OCI-LY3 (cell line): Measurements from ENCODE around the gene RILPL2.

Source experiments
- H2AFZ ChIP-seq: fragments of 200-600, 300-600 bp; shearing (Covaris generic); 2 replicates; pipeline ENCODE4 v1.6.0; 2014; ENCODE audit warnings: antibody characterized with exemption, low read depth, low read length
- H3K27ac ChIP-seq: fragments of 200-600, 300-600 bp; sonication (generic); 2 replicates; pipeline ENCODE4 v1.5.1; 2014; ENCODE audit warnings: mild to moderate bottlenecking, low read length, moderate library complexity, mixed read lengths
- H3K27me3 ChIP-seq: fragments of 200-600, 300-600 bp; sonication (generic); 2 replicates; pipeline ENCODE4 v1.6.1; 2014; ENCODE audit warnings: low read depth, low read length, mixed read lengths
- H3K36me3 ChIP-seq: fragments of 200-600, 300-600 bp; sonication (generic); replicated peaks from 2 replicates; pipeline ENCODE3; 2014; ENCODE audit warnings: low read depth, low read length, mixed read lengths
- H3K4me1 ChIP-seq: fragments of 300-600, 200-600 bp; sonication (generic); 2 replicates; pipeline ENCODE4 v1.6.1; 2014; ENCODE audit warnings: low read length, mixed read lengths
- H3K4me2 ChIP-seq: fragments of 200-600, 300-600 bp; sonication (generic); 2 replicates; pipeline ENCODE4 v1.6.1; 2014; ENCODE audit warnings: low read length, mixed read lengths
- H3K4me3 ChIP-seq: fragments of 300-600, 200-600 bp; sonication (generic); 2 replicates; pipeline ENCODE4 v1.5.1; 2014; ENCODE audit warnings: antibody characterized with exemption, mild to moderate bottlenecking, low read length, moderate library complexity
- H3K79me2 ChIP-seq: fragments of 300-600, 200-600 bp; shearing (Covaris generic); 2 replicates; pipeline ENCODE4 v1.6.1; 2014; ENCODE audit warnings: mild to moderate bottlenecking, low read length, mixed read lengths
- H3K9ac ChIP-seq: fragments of 300-600, 200-600 bp; shearing (Covaris generic); 2 replicates; pipeline ENCODE4 v1.6.0; 2014; ENCODE audit warnings: mild to moderate bottlenecking, low read length, moderate library complexity
- H3K9me3 ChIP-seq: fragments of 200-600, 300-600 bp; shearing (Covaris generic); 2 replicates; pipeline ENCODE4 v1.6.1; 2014; ENCODE audit warnings: low read length, mixed read lengths; ENCODE audit not compliant: insufficient read depth
- H4K20me1 ChIP-seq: fragments of 200-600, 300-600 bp; sonication (generic); 2 replicates; pipeline ENCODE4 v1.6.1; 2016; ENCODE audit warnings: low read length, mixed read lengths; ENCODE audit not compliant: insufficient read depth
- EZH2phosphoT487 ChIP-seq: fragments of 200-600 bp; shearing (Covaris generic); IDR thresholded peaks from 2 replicates; pipeline ENCODE4 v1.6.1; 2018; ENCODE audit warnings: antibody characterized with exemption, mixed run types, low read depth
- TF ChIP-seq, protein P1 (sequence below): fragments of 200-600, 300-600 bp; sonication (generic); IDR thresholded peaks from 2 replicates; pipeline ENCODE4 v1.5.1; 2014; ENCODE audit warnings: antibody characterized with exemption, low read length, low read depth

Gene RILPL2

DNA sequence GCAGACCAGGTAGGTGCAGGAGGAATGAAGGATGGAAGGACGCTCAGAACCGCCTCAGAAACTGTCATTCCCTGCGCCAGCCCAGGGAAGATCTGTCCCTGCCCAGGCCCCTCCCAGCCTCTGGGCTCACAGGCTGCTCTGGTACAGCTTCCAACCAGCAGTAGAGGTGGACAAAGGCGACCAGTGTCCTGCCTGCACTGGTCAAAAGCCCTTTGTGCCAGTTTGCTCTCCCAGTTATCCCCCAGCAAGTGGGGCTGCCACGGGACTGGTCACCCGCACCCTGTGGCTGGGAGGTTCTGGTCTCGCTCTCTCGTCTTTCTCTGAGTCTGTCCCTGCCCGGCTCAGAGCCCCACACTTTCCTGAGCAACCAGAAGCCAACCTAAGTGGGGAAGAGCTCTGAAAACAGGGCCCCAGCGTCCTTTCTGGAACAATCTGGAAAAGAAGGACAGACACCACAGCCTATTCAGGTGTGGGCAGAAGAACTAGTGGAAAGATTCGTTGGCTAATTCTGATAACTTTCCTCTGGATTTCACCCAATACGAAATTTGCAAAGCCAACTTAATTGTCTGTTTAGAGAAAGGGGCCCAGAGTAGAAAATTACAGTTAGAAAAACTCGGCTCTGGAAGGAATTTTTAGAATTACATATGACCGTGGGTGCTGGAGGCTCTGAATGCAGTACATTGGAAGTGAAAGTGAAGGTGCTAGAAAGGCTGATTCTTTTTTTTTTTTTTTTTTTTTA, 43.1 kb upstream of the RILPL2 start:
- no peaks in the 10 kb centered on the region for H4K20me1 ChIP-seq
- H3K9ac ChIP-seq: no peak overlapping the region
- no peaks in the 10 kb centered on the region for H3K9me3 ChIP-seq
- no peak overlapping the region for H3K27ac ChIP-seq
- no peaks in the 10 kb centered on the region for H3K79me2 ChIP-seq
- TF ChIP-seq, protein P1, sequence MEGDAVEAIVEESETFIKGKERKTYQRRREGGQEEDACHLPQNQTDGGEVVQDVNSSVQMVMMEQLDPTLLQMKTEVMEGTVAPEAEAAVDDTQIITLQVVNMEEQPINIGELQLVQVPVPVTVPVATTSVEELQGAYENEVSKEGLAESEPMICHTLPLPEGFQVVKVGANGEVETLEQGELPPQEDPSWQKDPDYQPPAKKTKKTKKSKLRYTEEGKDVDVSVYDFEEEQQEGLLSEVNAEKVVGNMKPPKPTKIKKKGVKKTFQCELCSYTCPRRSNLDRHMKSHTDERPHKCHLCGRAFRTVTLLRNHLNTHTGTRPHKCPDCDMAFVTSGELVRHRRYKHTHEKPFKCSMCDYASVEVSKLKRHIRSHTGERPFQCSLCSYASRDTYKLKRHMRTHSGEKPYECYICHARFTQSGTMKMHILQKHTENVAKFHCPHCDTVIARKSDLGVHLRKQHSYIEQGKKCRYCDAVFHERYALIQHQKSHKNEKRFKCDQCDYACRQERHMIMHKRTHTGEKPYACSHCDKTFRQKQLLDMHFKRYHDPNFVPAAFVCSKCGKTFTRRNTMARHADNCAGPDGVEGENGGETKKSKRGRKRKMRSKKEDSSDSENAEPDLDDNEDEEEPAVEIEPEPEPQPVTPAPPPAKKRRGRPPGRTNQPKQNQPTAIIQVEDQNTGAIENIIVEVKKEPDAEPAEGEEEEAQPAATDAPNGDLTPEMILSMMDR: no peak
- TF ChIP-seq EZH2phosphoT487: no peak
- H3K27me3 ChIP-seq: no peaks in the 10 kb centered on the region
- no peak overlapping the region for H3K4me2 ChIP-seq
- no peaks in the 10 kb centered on the region for H3K36me3 ChIP-seq
- H2AFZ ChIP-seq: no peak overlapping the region
- H3K4me1 ChIP-seq: peaks cover 25% of the 10 kb centered on the region
- no peak overlapping the region for H3K4me3 ChIP-seq

DNA sequence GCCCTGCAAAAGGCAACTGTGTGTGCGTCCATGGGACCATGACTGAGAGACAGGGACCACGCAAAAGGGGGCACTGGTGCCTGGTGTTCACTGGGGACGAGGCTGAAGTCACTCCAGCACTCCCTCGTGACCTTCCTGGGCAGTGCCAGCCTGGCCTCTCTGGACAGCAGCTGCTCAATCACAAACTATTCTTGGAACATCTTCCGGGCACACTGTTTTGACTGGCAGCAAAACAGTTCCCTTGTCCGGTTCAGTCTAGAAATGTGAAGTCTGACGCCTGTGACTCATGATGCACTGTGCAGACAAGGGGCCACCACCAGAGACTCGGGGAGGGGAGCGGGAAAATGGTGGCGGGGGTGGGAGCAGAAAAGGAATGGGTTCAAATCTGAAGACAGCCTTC, 42.3 kb upstream of the RILPL2 start:
- no peaks in the 10 kb centered on the region for H3K9me3 ChIP-seq
- H3K36me3 ChIP-seq: no peaks in the 10 kb centered on the region
- no peak for TF ChIP-seq EZH2phosphoT487
- TF ChIP-seq, protein P1: no peak
- no peaks in the 10 kb centered on the region for H4K20me1 ChIP-seq
- no peaks in the 10 kb centered on the region for H3K79me2 ChIP-seq
- no peak overlapping the region for H3K27ac ChIP-seq
- H3K27me3 ChIP-seq: no peaks in the 10 kb centered on the region
- H2AFZ ChIP-seq: no peak overlapping the region
- H3K9ac ChIP-seq: no peak overlapping the region
- H3K4me1 ChIP-seq: peaks cover 16% of the 10 kb centered on the region
- H3K4me3 ChIP-seq: no peak overlapping the region
- H3K4me2 ChIP-seq: no peak overlapping the region

DNA sequence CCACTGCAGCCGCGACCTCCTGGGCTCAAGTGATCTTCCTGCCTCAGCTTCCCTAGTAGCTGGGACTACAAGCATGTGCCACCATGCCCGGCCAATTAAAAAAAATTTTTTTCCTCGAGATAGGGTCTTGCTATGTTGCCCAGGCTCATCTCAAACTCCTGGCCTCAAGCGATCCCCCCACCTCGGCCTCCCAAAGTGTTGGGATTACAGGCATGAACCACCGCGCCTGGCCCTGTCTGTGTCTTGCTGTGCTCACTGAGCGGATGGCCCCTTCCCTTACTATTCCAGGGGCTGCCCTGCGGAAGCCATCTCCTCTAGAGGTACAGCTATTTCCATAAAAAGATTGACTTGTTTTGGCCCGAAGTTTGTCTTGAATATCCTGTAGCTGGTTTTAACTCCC, 41.6 kb upstream of the RILPL2 start:
- Histone ChIP-seq H3K36me3 (no peaks in the 10 kb centered on the region), H3K79me2 (no peaks in the 10 kb centered on the region), H3K9ac (no peak overlapping the region), H3K4me2 (no peak overlapping the region), H3K4me3 (no peak overlapping the region), H3K4me1 (peaks cover 10% of the 10 kb centered on the region), H3K27ac (no peak overlapping the region), H3K27me3 (no peaks in the 10 kb centered on the region), H4K20me1 (no peaks in the 10 kb centered on the region), H3K9me3 (no peaks in the 10 kb centered on the region), H2AFZ (no peak overlapping the region)
- TF ChIP-seq, protein P1: no peak
- TF ChIP-seq EZH2phosphoT487: no peak

DNA sequence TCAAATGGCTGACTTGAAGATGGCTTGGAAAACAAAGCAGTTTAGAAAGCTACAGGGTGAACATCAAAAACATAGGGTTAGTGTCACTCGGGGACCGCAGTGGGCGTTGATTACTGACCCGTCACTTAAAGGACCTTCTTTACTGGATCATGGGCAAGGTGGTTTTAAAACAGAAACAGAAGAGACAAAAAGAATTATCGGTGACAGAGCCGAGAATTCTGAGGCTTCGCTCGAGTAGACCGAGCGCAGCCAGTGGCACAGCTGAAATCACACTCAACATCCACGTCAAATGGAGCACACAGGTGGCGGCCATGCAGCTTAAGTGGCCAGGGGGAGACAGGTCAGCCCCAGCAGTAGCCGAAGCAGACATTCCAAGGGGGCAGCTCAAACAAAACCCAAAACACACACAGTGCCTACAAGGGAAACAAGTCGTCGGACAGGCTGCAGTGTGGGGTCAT, 38.8 kb upstream of the RILPL2 start:
- Histone ChIP-seq H3K27ac (no peak overlapping the region), H3K27me3 (no peaks in the 10 kb centered on the region), H2AFZ (no peak overlapping the region), H3K4me3 (no peak overlapping the region), H3K36me3 (no peaks in the 10 kb centered on the region), H3K4me2 (no peak overlapping the region), H4K20me1 (no peaks in the 10 kb centered on the region), H3K9me3 (no peaks in the 10 kb centered on the region), H3K9ac (no peak overlapping the region), H3K79me2 (no peaks in the 10 kb centered on the region), H3K4me1 (peaks cover under 1% of the 10 kb centered on the region; the same call in 1 of the 2 replicates)
- TF ChIP-seq, protein P1: no peak
- TF ChIP-seq EZH2phosphoT487: no peak
